Nasal cavity respiratory epithelium epithelial cell of viscerocranial mucosa (primary cell): Measurements from ENCODE around the gene ARL11. TPM values are rescaled to one million over a fixed set of nuclear protein-coding genes. Genes with fewer than 3 reads are reported as not detected.

Source experiments
- total RNA-seq: library from RNA; depleted of rRNA; stranded (reverse); fragments of >200 nt; gene quantifications from 2 replicates; pipeline ENCODE4 v1.2.3, GENCODE V29; 2014

Gene ARL11
- total RNA-seq = under 0.01 TPM in 1 of 2 replicates, not detected in the other

GRCh38 chr13:49627831-49628652 lies at the start of gene ARL11:
TSS of gene ARL11 (plus strand) at chr13:49628507. CDS start at chr13:49630448, 1,941 bp downstream.

GRCh38 chr13:49585220-49586157 lies 42.8 kb upstream of the ARL11 start, which contains the start of gene RCBTB1:
TSS of gene RCBTB1 (minus strand) at chr13:49585558. CDS start at chr13:49567279, 18,279 bp downstream.

Other genes with a start within 250 kb of the ARL11 start
- 8.2 and 11.3 TPM in 2 replicates for gene CAB39L, start 184.4 kb upstream of the ARL11 start, total RNA-seq
- gene SETDB2, start 184.2 kb upstream of the ARL11 start, total RNA-seq = 7.9 and 13.0 TPM in 2 replicates
- gene PHF11, start 132.6 kb upstream of the ARL11 start, total RNA-seq = 9.6 and 13.7 TPM in 2 replicates
- 24.6 and 44.7 TPM in 2 replicates for gene RCBTB1, start 42.9 kb upstream of the ARL11 start, total RNA-seq
- 66.1 and 81.3 TPM in 2 replicates for gene EBPL, start 63.0 kb downstream of the ARL11 start, total RNA-seq
- gene KPNA3, start 164.2 kb downstream of the ARL11 start, total RNA-seq = 33.8 and 55.0 TPM in 2 replicates